NCI-H2196 (cell line): Measurements from ENCODE around the gene ABCB11.
"Not testable (repeated sequence)": the region's sequence is repeated elsewhere in the genome, so short reads cannot be mapped to it uniquely, and the experiment has no call there.

Experiments used
- DNase-seq: peaks from one replicate; lab custom pipeline; 2025; ENCODE audit not compliant: unreplicated experiment; lab: John Stamatoyannopoulos, UW

ABCB11 gene

GRCh38 chr2:168939061-168939460, 92.1 kb downstream of the ABCB11 start:
- no peak for DNase-seq

DNA sequence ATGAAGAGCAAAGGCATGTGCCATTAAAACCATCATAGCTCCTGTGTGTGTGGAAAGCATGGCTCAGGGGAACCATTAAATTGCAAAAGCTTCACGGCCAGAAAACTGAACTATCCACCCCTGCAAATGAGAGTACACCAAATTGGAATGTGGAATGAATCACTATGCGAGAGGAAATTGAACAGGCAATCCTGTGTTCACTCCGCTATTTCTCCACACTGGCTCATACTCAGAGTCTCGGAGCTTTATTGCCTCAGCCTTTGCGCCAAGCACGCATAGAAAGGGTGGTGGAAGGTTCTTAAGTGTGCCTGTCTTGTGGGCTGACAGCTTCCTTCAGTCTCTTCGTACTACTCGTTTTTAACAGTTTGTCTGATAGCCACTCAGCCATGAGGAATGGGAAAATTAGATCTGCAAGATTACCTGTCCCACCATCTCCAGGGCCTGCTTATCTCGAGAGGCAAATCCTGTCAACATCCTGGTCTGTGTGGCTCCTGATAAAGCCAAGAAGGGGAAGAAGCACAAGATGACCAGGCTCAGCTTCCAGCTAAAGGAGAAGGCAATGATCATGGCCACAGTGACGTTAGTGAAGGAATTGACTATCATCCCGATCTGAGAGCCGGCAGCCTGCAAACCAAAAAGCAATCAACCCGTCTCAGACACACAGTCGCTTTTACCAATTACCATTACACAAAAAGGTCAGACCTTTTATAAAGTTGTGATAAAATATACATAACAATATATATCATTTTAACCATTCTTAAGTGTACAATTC, 95.1 kb downstream of the ABCB11 start:
- no peak for DNase-seq

DNA sequence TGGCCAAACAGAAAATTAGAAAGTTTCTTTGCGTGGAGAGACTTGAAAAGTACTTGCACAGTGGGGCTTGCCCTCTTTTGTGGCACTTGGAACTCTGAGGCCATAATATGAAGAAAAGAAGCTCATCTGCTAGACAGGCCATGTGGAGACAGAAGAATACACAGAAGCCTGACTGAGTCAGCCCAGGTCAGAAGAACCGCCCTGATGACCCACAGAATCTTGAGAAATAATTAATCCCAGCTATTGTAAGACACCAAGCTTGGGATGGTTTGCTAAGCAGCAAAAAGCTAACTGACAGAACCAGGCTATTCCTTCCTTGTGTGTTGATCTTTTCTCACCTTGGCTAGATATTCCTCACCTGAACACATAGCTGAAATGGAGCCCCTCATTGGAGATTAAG, 96.3 kb downstream of the ABCB11 start:
- no peak for DNase-seq

- DNase-seq = not testable (repeated sequence)
Measured at GRCh38 chr2:168932174-168932573, 99.0 kb downstream of the ABCB11 start.

DNA sequence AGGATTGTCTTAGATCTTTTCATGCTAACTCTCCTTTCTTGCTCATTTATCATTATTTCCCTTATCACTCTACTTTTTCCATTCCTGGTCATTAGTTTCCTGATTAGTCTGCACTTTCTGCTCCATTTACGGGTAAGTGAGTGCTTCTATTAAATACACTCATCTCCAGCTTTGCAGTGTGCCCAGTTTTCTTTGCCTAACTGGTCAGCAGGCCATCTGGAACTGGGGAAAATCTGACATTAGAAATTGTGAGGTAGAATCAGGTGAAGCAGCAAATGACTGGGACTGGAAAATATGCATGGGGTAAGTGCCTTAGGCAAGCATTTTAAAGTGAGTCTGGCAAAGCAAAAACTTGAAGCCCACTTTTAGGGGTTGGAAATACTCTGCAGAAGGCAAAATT, 100.9 kb downstream of the ABCB11 start:
- no peak for DNase-seq

DNA sequence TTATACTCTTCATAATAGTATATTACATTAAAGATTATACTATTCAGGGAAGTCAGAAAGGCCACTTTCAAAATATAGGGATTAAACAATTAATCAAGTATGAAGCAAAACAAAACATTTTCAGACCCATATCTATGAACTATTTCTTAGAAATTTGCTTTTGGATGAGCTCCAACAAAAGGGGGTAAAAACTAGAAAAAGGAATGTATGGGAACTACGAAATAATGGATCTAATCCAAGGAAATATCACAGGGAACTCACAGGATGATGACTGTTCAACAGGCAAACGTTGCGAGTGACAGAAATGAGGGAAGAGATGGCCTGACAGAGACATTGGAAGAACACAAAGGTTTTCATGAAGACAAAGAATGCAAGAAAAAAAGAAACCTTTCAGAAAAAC, 102.1 kb downstream of the ABCB11 start:
- no peak for DNase-seq

DNA sequence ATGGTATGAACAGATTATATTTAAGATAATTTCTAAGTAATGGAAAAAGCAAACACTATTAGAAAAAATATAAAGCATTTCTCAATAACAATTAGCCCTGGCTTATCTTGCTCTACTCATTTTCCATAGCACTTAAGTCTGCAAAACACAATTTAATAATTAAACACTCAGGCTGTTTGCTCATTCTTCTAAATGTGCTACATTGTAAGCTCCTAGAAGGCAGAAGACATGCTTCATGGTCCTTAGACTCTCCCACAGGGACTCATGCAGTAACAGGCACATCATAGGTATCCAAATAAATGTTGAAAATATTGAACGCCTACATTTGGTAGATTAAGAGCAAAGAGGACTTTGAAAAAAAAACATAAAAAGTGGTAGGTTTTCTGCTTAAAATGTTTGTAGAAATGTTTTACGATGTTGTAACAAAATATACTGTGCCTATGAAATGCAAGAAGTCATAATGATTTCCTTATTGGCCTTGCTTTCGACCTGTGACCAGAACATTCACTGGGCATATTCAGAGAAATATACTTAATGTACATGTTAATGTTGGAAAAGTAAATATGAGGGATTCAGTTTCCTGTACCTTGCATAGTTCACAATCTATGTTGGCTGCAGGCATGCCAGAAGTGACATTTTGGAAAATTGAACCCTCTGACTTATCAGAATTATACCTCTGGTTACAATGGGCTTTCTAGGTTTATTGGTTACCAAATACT, 102.9 kb downstream of the ABCB11 start:
- no peak for DNase-seq

- no peak for DNase-seq
Measured at GRCh38 chr2:168926621-168927386, 104.3 kb downstream of the ABCB11 start.

DNA sequence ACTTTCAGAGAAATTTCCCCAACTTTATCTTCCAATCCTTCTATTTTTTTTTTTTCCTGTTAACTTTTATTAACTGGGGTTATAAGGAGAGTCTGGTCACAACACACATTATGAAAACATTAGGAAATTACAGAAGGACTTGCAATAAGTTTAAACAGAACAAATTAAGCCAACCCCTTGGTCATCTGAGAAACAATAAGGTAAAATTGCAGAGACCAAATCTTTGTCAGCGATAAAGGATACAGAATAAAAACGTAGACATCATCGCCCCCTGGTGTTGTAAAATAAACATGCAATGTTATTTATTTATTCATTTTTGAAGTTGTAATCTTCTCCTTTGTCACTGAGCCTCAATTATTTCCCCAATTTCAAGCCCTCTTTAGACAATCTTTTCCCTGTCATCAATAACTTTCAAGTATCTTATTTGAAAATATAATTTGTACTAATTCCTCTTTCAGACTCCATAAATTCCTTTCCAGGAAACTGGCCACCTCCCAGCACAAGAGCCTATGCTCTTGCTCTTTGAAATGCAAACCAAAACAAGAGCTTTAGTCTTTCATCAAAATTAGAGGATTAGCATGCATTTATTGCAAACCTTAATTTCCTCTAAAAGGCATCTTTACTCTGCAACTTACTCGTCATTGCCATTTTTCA, 110.5 kb downstream of the ABCB11 start:
- peak; percentile 58 for DNase-seq

DNA sequence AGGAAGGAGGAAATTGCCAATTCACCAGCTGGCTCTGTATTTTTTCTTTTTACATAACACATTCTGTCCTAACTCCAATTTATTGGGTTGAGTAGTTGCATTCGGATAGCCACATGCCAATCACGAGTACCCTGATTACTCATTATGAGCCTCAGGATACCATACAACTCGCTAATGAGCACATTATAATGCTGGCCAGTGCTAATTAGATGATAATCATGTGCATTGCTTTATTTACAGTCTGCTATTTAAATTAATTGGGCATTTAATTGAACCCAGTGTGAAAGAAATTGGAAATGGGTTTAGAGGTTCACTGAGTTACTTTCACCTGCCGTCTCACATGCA, 114.8 kb downstream of the ABCB11 start:
- no peak for DNase-seq

GRCh38 chr2:168915441-168916330, 115.4 kb downstream of the ABCB11 start:
- no peak for DNase-seq

GRCh38 chr2:168913495-168913894, 117.6 kb downstream of the ABCB11 start:
- no peak for DNase-seq

DNA sequence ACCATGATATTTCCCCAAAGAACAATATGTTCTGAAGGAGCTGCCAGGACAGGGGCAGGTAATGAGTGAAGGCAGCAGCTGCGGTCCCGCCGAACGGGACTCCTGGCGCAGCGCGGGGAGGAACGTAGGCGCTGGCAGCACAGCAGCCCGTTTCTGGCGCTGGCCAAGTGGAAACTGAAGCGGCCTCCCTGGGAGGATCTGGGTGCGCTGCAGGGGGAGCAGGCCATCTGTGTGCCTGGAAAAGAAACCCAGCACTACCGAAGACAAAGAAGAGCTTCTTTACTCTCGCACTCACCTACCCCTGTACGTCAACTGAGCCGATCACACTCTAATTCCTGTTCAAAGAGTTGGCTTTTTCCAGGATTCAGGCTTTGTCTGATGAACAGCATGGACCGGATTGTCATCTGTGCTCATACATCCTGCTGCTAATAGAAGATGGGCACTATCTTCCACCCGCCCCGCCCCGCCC, 118.2 kb downstream of the ABCB11 start:
- DNase-seq = no peak

- no peak for DNase-seq
Measured at GRCh38 chr2:168912466-168912865, 118.7 kb downstream of the ABCB11 start.

DNA sequence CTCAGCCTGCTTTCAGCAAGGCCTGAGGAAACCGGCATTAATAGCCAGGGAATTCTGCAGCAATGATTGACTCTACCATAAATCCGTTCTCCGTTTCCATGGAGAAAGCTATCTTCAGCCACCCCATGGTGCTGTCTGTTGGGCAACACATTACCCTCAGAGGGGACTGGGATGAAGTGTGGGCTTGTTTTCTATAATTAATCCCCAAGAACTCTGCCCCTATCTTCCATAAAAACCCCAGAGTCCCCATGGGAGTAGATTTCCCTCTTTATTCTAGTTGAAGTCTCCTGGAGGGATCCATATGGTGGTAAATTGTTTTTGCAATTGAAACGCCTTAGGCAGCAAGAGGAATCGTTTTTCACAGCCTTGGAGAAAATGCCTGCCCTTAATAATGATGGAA, 120.8 kb downstream of the ABCB11 start:
- no peak for DNase-seq

DNA sequence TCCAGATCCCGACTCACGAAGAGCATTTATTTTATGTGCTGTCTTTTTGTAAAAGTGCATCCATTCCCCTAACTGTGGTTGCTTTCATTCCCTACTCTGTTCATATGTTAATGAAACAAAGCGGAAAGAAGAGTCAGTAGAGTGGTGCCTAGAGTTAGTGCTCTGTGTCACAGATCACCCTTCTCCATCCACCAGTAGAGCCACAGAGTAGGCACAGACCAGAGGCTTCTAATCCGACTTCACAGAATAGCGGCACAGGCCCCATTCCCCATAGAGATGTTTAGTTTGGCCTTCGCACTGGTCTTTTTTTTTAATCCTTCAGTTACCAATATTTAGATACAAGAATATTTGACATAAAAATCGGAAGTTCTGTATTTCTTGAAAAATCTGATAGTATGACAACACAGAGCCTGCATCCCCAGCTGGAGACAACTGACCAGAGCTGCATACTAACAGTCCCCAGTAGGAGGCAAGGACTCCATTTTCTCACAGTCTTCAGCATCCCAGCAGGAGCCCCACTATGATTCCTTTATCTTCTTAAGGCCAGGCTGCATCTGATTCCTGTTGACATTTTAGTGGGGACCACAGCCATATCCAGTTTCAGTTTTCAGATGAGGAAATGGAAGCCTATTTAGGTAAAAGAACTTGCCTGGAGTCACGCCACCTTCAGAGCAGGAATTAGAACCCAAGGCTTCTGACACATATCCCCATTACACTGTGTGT, 123.0 kb downstream of the ABCB11 start:
- no peak for DNase-seq

GRCh38 chr2:168904358-168904757, 126.8 kb downstream of the ABCB11 start:
- no peak for DNase-seq

DNA sequence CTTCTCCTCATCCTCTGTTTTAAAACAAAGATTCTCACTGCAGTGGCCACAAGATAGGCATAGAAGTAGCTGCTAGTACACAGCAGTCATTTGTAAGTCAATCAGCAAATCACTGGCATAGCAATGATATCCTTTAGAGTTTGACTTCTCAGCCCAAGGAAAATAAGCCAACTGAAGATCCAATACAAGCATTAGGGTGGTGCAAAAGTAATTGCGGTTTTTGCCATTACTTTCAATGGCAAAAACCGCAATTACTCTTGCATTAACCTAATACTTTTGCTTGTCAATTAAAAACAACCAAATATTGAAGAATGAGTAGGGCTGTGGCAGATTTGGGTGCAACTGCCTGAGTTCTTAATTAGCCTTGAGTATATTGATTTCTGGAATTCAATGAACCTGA, 127.2 kb downstream of the ABCB11 start:
- no peak for DNase-seq

DNA sequence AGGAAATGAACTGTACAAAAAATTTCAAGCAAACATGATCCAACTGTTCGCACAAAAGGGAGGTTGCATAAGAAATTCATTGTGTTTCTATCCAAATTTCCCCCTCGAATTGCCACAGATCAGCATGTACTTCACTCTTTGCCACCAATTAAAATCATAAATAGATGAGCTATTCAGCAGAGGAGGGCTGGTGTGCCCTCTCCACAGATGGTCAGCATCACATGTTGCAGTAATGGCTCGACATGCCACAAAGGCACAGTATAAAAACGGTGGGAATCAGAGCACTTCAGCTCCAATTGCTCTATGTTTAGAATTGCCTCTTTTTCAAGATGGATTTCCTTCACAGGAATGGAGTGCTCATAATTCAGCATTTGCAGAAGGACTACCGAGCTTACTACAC, 130.1 kb downstream of the ABCB11 start, which contains the start of gene G6PC2:
Gene G6PC2 (plus strand): TSS at position 289 of the 400 bp plus-strand sequence. CDS start 41 bp downstream, at position 330.
- no peak for DNase-seq

DNA sequence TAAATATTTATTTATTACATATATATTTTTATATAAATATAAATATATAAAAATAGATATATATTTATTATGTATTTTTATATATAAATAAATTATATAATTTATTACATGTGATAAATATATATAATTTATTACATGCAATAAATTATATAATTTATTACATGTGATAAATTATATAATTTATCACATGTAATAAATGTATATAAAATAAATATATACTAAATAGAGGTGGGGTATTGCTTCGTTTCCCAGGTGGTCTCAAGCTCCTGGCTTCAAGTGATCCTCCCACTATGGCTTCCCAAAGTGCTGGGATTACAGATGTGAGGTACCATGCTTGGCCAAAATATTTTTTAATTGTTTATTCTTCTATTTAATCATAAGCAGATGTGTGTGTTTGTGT, 133.7 kb downstream of the ABCB11 start:
- DNase-seq = no peak
